MCF 10A (cell line): Measurements from ENCODE around the gene TRIM31. TPM values are rescaled to one million over a fixed set of nuclear protein-coding genes. Genes with fewer than 3 reads are reported as not detected.
"Not testable (repeated sequence)": the region's sequence is repeated elsewhere in the genome, so short reads cannot be mapped to it uniquely, and the experiment has no call there.

ENCODE experiments used
- BruUV-seq: library from RNA; stranded (reverse); fragments of 400-500 nt; replicated peaks from 2 replicates; lab custom pipeline; 2021; lab: Mats Ljungman, UMichigan
- CTCF ChIA-PET: fragments of 300-600 bp; sonication (Branson Sonifier 250); formaldehyde crosslinking; extraction: SDS; loops from one replicate; lab custom pipeline; 2021; ENCODE audit warnings: antibody characterized with exemption, inconsistent platforms; lab: Yijun Ruan, JAX
- POLR2A ChIA-PET: fragments of 300-600, 350-650 bp; sonication (Branson Sonifier 250); formaldehyde crosslinking; extraction: SDS; loops from one replicate; lab custom pipeline; 2020; ENCODE audit warnings: antibody characterized with exemption, inconsistent platforms; lab: Yijun Ruan, JAX
- DNase-seq: peaks from one replicate; pipeline ENCODE4 v3.0.0-alpha.2; 2018; ENCODE audit not compliant: unreplicated experiment
- H3K27ac Mint-ChIP-seq: one replicate; pipeline ENCODE4 v1.8.0; 2022; ENCODE audit warnings: mild to moderate bottlenecking, low read depth, mixed read lengths; ENCODE audit not compliant: unreplicated experiment
- H3K27me3 Mint-ChIP-seq: one replicate; pipeline ENCODE4 v1.8.0; 2022; ENCODE audit warnings: mixed read lengths; ENCODE audit not compliant: insufficient read depth, unreplicated experiment
- H3K36me3 Mint-ChIP-seq: one replicate; pipeline ENCODE4 v1.8.0; 2022; ENCODE audit warnings: mild to moderate bottlenecking, moderate library complexity, mixed read lengths; ENCODE audit not compliant: insufficient read depth, unreplicated experiment
- H3K4me1 Mint-ChIP-seq: one replicate; pipeline ENCODE4 v1.8.0; 2022; ENCODE audit warnings: mixed read lengths; ENCODE audit not compliant: insufficient read depth, unreplicated experiment
- H3K4me3 Mint-ChIP-seq: one replicate; pipeline ENCODE4 v1.8.0; 2022; ENCODE audit warnings: mild to moderate bottlenecking, moderate library complexity, mixed read lengths; ENCODE audit not compliant: unreplicated experiment
- H3K9me3 Mint-ChIP-seq: one replicate; pipeline ENCODE4 v1.8.0; 2022; ENCODE audit warnings: mixed read lengths; ENCODE audit not compliant: unreplicated experiment
- CTCF ChIP-seq: fragments of 200-600 bp; IDR thresholded peaks from one replicate; pipeline ENCODE4 v1.8.0; 2022; ENCODE audit warnings: antibody characterized with exemption, mild to moderate bottlenecking; ENCODE audit not compliant: unreplicated experiment
- intact Hi-C: fragments of 100-400 bp; cut with micrococcal nuclease; formaldehyde crosslinking; loops from 2 replicates; pipeline ENCODE4 v1.14.1; 2022
- total RNA-seq: library from RNA; stranded (reverse); gene quantifications from 2 replicates; pipeline ENCODE4 v1.2.3, GENCODE V29; 2022

The TRIM31 gene
- total RNA-seq, 1 experiment from 2014 or later: not detected

- TF ChIP-seq CTCF: no peak
- BruUV-seq: no TSS peak
- ChIA-PET POLR2A (no interaction called here), CTCF (interaction anchor here (1.3 to 3.9 kb wide), 2 partner anchors 13 to 26 kb away, joined by 4 to 42 read pairs; no protein-coding TSS in a partner anchor)
- no peak overlapping the region for H3K27ac Mint-ChIP-seq
- DNase-seq: no peak
- peaks cover 46% of the 10 kb centered on the region for H3K27me3 Mint-ChIP-seq
- H3K36me3 Mint-ChIP-seq: no peaks in the 10 kb centered on the region
- H3K4me1 Mint-ChIP-seq: no peaks in the 10 kb centered on the region
- intact Hi-C loops: no loop called here
- H3K9me3 Mint-ChIP-seq: no peaks in the 10 kb centered on the region
- no peak overlapping the region for H3K4me3 Mint-ChIP-seq
Measured at GRCh38 chr6:30144811-30145210, 31.9 kb upstream of the TRIM31 start.

DNA sequence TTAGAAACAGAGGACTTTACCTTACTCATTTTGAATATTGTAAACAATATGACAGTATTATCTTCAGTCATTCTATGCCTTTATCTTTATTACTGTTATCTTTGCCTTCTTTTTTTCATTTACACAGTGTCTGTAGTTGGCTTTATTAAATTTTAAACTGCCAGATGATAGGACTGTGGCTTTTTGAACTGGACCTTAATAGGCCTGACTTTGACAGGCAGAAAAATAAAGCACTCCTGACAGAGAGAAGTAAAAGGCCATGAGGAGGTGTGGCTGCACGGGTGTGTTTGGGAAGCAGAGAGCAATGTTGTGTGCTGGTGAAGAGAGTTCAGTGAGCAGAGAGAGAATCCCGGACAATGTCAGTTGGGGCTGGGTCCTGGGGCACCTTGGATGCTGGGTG, 30.9 kb upstream of the TRIM31 start:
- no peaks in the 10 kb centered on the region for H3K36me3 Mint-ChIP-seq
- no peaks in the 10 kb centered on the region for H3K9me3 Mint-ChIP-seq
- TF ChIP-seq CTCF: no peak
- no peak overlapping the region for H3K27ac Mint-ChIP-seq
- intact Hi-C loops: no loop called here
- DNase-seq: no peak
- no peak overlapping the region for H3K4me3 Mint-ChIP-seq
- no peaks in the 10 kb centered on the region for H3K4me1 Mint-ChIP-seq
- no TSS peak for BruUV-seq
- ChIA-PET POLR2A (no interaction called here), CTCF (interaction anchor here (1.1 to 3.9 kb wide), 2 partner anchors 9 to 12 kb away, joined by 6 to 42 read pairs; no protein-coding TSS in a partner anchor)
- H3K27me3 Mint-ChIP-seq: peaks cover 46% of the 10 kb centered on the region

GRCh38 chr6:30142665-30143064, 29.8 kb upstream of the TRIM31 start:
- H3K9me3 Mint-ChIP-seq: no peaks in the 10 kb centered on the region
- ChIA-PET CTCF (interaction anchor here (0.6 to 3.9 kb wide), 4 partner anchors 8 to 214 kb away, joined by 3 to 42 read pairs (median 5); no protein-coding TSS in a partner anchor), POLR2A (no interaction called here)
- no peak overlapping the region for H3K4me3 Mint-ChIP-seq
- no peak overlapping the region for H3K27ac Mint-ChIP-seq
- peaks cover 57% of the 10 kb centered on the region for H3K27me3 Mint-ChIP-seq
- intact Hi-C loops: no loop called here
- no TSS peak for BruUV-seq
- no peaks in the 10 kb centered on the region for H3K4me1 Mint-ChIP-seq
- no peak for DNase-seq
- TF ChIP-seq CTCF: no peak
- H3K36me3 Mint-ChIP-seq: no peaks in the 10 kb centered on the region

DNA sequence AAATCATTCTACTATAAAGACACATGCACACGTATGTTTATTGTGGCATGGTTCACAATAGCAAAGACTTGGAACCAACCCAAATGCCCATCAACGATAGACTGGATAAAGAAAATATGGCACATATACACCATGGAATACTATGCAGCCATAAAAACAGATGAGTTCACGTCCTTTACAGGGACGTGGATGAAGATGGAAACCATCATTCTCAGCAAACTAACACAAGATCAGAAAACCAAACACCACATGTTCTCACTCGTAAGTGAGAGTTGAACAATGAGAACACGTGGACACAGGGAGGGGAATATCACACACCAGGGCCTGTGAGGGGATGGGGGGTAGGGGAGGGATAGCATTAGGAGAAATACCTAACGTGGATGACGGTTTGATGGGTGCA, 27.4 kb upstream of the TRIM31 start:
- ChIA-PET POLR2A (interaction anchor here (1.2 kb wide), 1 partner anchor 14 kb away, joined by 3 read pairs; no protein-coding TSS in a partner anchor), CTCF (interaction anchor here (1.6 kb wide), 1 partner anchor 9 kb away, joined by 8 read pairs; no protein-coding TSS in a partner anchor)
- H3K9me3 Mint-ChIP-seq, BruUV-seq, H3K4me1 Mint-ChIP-seq, H3K27ac Mint-ChIP-seq, H3K4me3 Mint-ChIP-seq, intact Hi-C loops, DNase-seq, H3K36me3 Mint-ChIP-seq: not testable (repeated sequence)
- H3K27me3 Mint-ChIP-seq: peaks cover 56% of the 10 kb centered on the region
